Tibial artery (tissue), 4 donors: ENCODE results near the gene PTGER3.
A peak's percentile ranks its signal among the peaks of the same experiment; 100 is the strongest.

ENCODE experiments used
- DNase-seq, 2 donors: peaks; one replicate each; pipeline ENCODE4 v3.0.0-alpha.2; 2019
- H3K27ac ChIP-seq, 2 donors: fragments of 200-600 bp; sonication (generic) in 1 of 2; 1 replicate in 1 of 2; 2 replicates in 1 of 2; pipeline ENCODE4 v1.5.1; 2018 to 2019; ENCODE audit warnings: mild to moderate bottlenecking in 1 of 2
- H3K27me3 ChIP-seq, 2 donors: fragments of 200-600 bp; sonication (generic) in 1 of 2; one replicate each; pipeline versions ENCODE4 v1.5.1 to v1.6.0; 2016 to 2019
- H3K36me3 ChIP-seq, 3 donors: fragments of 200-600 bp; sonication (generic) in 2 of 3; one replicate each; pipeline ENCODE4 v1.5.1; 2016 to 2019; ENCODE audit warnings: mild to moderate bottlenecking in 2 of 3
- H3K4me1 ChIP-seq, 4 donors: fragments of 200-600 bp; sonication (generic) in 2 of 4; 1 replicate in 3 of 4; 2 replicates in 1 of 4; pipeline ENCODE4 v1.5.1; 2016 to 2019
- H3K4me3 ChIP-seq, 2 donors: fragments of 200-600 bp; sonication (generic) in 1 of 2; 1 replicate in 1 of 2; 2 replicates in 1 of 2; pipeline ENCODE4 v1.5.1; 2018 to 2019; ENCODE audit warnings: mild to moderate bottlenecking in 2 of 2
- H3K9me3 ChIP-seq, 3 donors: fragments of 200-600 bp; sonication (generic) in 1 of 3; one replicate each; pipeline ENCODE4 v1.5.1; 2016 to 2019
- intact Hi-C: fragments of 100-400 bp; cut with DNase I; formaldehyde crosslinking; loops from one replicate; pipeline ENCODE4 v1.15.0; 2023; ENCODE audit warnings: low total_unique reads
- TF ChIP-seq, protein P1 (sequence below), 2 experiments: fragments of 200-600 bp in 1 of 2; fragments of 450-650 bp in 1 of 2; IDR thresholded peaks; one replicate each; pipeline ENCODE4 v1.5.1; 2017 to 2019; ENCODE audit warnings: antibody characterized with exemption in 2 of 2, mild to moderate bottlenecking in 1 of 2, moderate library complexity in 1 of 2

The PTGER3 gene

DNA sequence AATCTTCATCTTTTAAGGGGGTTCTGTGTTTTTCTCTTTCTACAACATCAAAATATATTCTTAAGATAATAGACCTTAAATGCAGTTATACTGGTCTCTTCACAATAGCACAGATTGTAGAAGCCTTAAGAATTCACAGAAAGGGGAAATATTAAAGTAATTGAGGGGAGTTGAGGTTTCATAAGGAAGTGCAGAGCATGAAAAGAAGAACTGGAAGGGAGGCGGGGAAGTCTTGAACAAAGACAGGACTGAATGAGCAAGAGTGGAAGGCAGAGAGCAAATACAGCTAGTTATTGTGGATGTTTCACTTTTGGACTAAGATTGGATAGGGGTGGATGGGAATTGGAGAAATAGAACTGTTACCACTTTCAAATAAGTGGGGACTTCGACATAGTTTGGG is 67.7 kb downstream of the PTGER3 start:
- no peak for DNase-seq
- Histone ChIP-seq H3K4me3 (no peak overlapping the region), H3K9me3 (no peaks in the 10 kb centered on the region), H3K27me3 (no peaks in the 10 kb centered on the region), H3K36me3 (no peaks in the 10 kb centered on the region), H3K4me1 (peaks cover 0 to 26% (median 12%) of the 10 kb centered on the region in 4 donors), H3K27ac (no peak overlapping the region)
- TF ChIP-seq, protein P1, sequence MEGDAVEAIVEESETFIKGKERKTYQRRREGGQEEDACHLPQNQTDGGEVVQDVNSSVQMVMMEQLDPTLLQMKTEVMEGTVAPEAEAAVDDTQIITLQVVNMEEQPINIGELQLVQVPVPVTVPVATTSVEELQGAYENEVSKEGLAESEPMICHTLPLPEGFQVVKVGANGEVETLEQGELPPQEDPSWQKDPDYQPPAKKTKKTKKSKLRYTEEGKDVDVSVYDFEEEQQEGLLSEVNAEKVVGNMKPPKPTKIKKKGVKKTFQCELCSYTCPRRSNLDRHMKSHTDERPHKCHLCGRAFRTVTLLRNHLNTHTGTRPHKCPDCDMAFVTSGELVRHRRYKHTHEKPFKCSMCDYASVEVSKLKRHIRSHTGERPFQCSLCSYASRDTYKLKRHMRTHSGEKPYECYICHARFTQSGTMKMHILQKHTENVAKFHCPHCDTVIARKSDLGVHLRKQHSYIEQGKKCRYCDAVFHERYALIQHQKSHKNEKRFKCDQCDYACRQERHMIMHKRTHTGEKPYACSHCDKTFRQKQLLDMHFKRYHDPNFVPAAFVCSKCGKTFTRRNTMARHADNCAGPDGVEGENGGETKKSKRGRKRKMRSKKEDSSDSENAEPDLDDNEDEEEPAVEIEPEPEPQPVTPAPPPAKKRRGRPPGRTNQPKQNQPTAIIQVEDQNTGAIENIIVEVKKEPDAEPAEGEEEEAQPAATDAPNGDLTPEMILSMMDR (IDR thresholded peaks at IDR 0.05): no peak
- intact Hi-C loops: no loop called here

DNA sequence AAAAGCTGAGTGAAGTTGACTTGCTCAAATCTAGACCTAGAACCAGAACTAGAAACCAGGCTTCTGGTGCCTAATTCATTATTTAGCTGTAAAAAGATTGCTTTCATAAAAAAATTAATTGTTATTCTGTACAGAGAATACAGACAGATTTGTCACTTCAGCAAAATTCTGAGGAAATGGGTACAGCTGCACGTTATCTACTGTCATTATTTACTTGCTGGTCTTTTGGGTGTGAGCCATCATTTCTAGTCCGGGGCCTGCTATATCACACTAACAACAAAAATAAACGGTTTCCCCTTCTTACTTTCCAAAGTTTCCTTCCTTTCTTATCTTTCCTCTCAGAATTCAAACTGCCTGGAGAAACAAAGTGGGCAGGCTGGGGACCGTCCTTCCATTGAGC is 68.3 kb downstream of the PTGER3 start:
- Histone ChIP-seq H3K27me3 (no peaks in the 10 kb centered on the region), H3K9me3 (no peaks in the 10 kb centered on the region), H3K27ac (peak overlapping the region in 1 of 2 donors; percentile 9), H3K36me3 (no peaks in the 10 kb centered on the region), H3K4me3 (no peak overlapping the region), H3K4me1 (peaks cover 0 to 26% (median 12%) of the 10 kb centered on the region in 4 donors)
- intact Hi-C loops: no loop called here
- TF ChIP-seq, protein P1 (IDR thresholded peaks at IDR 0.05): no peak
- no peak for DNase-seq

DNA sequence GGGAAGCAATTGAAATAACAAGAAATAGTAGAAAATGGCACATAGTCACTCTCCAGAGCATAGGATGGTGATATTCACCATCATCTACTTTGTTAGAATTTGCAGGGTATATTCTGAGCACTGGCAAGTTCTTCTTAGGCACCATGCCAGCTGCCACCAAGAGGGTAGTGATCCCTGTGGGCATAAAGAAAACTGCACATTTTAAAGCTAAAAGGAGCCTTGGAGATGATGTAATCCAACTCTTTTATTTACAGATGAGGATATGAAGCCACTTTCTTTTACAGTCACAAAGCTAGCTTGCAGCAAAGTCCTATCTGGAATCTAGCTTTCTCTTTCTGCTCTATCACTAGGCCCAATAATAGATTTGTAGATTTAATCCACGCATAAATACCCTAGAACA is 69.0 kb downstream of the PTGER3 start:
- Histone ChIP-seq H3K9me3 (no peaks in the 10 kb centered on the region), H3K27ac (no peak overlapping the region), H3K4me1 (peaks cover 0 to 26% (median 12%) of the 10 kb centered on the region in 4 donors), H3K36me3 (no peaks in the 10 kb centered on the region), H3K27me3 (no peaks in the 10 kb centered on the region), H3K4me3 (no peak overlapping the region)
- intact Hi-C loops: no loop called here
- TF ChIP-seq, protein P1 (IDR thresholded peaks at IDR 0.05): no peak
- no peak for DNase-seq

DNA sequence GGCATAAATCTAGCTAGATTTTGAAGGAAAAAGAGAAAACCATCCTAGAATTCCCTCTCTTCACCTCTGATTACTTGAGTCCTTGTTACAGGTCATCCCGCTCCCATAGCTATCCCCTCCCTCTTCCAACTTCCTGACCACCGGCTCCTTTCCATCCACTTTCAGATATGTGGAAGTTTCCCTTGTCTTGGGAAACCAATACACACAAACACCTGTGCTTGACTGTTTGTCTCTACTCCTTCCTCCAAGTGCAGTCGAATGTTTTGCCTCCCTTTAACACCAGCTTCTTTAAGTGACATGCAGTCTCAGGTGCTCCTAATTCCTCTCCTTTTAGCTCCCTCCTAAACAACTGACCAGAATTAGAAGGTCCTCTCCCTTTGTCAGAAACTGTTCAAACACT is 70.0 kb downstream of the PTGER3 start:
- intact Hi-C loops: no loop called here
- TF ChIP-seq, protein P1 (IDR thresholded peaks at IDR 0.05): no peak
- no peaks in the 10 kb centered on the region for H3K27me3 ChIP-seq
- peaks cover 0 to 26% (median 12%) of the 10 kb centered on the region in 4 donors for H3K4me1 ChIP-seq
- no peaks in the 10 kb centered on the region for H3K9me3 ChIP-seq
- no peak overlapping the region for H3K4me3 ChIP-seq
- no peaks in the 10 kb centered on the region for H3K36me3 ChIP-seq
- no peak for DNase-seq
- no peak overlapping the region for H3K27ac ChIP-seq

DNA sequence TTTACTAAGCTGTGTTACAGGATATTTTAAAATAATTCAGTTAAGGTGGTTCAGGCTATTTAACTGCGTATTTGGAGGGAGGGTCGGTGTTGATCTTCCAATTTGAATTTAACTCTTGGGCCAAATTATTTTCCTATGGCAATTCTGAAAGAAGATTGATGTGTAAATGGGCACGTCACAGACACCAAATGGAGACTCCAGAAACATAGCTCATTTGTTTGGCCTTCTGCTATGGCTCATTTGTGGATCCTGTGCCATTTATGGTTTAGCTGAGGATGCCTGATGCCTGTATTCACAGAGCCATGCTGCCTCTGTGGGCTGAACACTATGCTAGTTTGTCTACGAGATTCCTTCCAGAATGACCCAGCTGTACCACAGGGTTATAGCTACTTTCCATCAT is 70.6 kb downstream of the PTGER3 start:
- no peaks in the 10 kb centered on the region for H3K36me3 ChIP-seq
- DNase-seq: no peak
- H3K27ac ChIP-seq: no peak overlapping the region
- TF ChIP-seq, protein P1 (IDR thresholded peaks at IDR 0.05): no peak
- intact Hi-C loops: no loop called here
- H3K9me3 ChIP-seq: no peaks in the 10 kb centered on the region
- H3K4me1 ChIP-seq: peaks cover 0 to 26% (median 12%) of the 10 kb centered on the region in 4 donors
- no peaks in the 10 kb centered on the region for H3K27me3 ChIP-seq
- no peak overlapping the region for H3K4me3 ChIP-seq

DNA sequence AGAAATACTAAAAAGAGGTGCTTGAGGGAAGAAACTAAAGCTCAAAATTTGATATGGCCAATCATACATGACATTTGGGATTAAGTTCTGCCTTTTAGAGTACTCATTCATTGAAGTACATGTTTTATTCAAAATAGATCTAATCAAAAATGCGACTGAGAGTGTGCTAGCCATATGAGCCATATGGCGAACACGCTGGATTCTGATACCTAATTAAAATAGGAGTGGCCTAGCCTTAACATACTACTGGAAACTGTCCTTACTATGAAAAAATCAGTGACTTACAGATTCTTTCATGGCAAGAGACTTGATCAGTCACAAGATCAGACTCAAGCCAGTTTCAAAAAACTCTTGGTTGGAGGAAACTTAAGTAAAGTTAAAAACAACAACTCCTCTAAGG is 73.9 kb downstream of the PTGER3 start:
- no peaks in the 10 kb centered on the region for H3K27me3 ChIP-seq
- H3K9me3 ChIP-seq: no peaks in the 10 kb centered on the region
- no peaks in the 10 kb centered on the region for H3K36me3 ChIP-seq
- H3K4me1 ChIP-seq: peaks cover 0 to 7% (median 5%) of the 10 kb centered on the region in 4 donors
- TF ChIP-seq, protein P1 (IDR thresholded peaks at IDR 0.05): no peak
- DNase-seq: no peak
- H3K4me3 ChIP-seq: no peak overlapping the region
- intact Hi-C loops: no loop called here
- no peak overlapping the region for H3K27ac ChIP-seq
